Activated T-cell treated with anti-CD3 and anti-CD28 coated beads, Interleukin-2, amount 50 U/mL, for 1 hour (primary cell): Measurements from ENCODE around the gene ROBO1.

Source experiments
- DNase-seq: peaks from one replicate; pipeline ENCODE4 v3.0.0-alpha.2; 2020

Gene ROBO1

DNA sequence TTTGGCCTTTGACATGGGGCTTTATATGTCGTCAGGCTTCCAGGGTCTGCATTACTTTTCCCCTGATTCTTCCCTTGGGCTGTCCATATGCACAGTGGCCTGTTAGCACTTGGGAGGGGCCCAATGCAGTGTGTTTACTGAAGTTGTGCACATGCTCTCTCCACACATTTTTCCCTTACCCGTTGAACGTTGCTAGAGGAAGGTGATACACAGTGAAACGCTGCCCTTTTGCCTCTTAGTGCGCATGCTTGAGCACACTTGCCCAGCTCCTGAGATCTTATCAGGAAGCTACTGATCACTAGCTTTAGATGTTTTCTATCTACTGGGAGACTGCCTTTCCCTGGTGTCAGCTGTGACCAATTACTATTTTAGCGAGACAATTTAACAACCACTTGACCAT lies 1198.0 kb downstream of the ROBO1 start:
- no peak for DNase-seq

DNA sequence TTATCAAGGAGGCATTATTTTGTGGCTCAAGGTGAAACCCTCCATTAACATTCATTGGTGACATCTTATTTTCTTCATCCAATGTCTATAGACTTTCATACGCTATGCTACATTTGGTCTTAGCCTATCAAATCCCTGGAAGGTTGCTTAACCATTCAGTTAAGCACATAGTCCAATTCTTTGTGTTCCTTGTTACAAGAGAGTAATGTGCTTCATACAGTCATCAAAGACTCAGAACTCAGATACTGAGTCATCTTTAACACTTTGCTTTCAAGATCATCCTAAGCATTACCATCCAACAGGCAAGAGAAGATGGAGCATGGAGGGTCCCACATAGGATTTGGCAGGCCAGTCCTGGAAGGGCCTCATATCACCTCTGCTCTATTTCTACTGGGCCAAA lies 1202.1 kb downstream of the ROBO1 start:
- DNase-seq: no peak

DNA sequence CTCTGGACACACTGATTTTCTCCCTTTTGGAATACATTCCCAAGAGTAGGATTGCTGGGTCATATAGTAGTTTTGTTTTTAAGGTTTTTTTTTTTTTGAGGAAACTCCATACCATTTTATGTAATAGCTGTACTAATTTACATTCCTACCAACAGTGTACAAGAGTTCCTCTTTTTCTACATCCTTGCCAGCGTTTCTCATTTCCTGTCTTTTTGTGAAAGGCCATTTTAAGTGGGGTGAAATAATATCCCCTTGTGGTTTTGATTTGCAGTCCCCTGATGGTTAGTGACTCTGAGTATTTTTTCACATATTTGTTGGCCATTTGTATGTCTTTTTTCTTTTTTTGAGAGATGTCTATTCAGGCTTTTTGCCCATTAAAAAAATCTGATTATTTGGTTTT lies 1205.5 kb downstream of the ROBO1 start:
- no peak for DNase-seq
